Spleen (tissue), 11 donors: ENCODE measurements around the gene ADPRH. TPM values are rescaled to one million over a fixed set of nuclear protein-coding genes. Genes with fewer than 3 reads are reported as not detected.
"Not testable (repeated sequence)": the region's sequence is repeated elsewhere in the genome, so short reads cannot be mapped to it uniquely, and the experiment has no call there.

Experiments used
- DNase-seq: peaks from one replicate; pipeline ENCODE4 v3.0.0-alpha.2; 2020
- H3K27ac ChIP-seq, 8 donors: fragments of 200-600 bp; sonication (generic) in 7 of 8; 1 replicate in 4 of 8; 2 replicates in 4 of 8; pipeline versions ENCODE4 v1.5.0 to v1.8.0; 2016 to 2021; ENCODE audit warnings: inconsistent platforms in 4 of 8, mild to moderate bottlenecking in 4 of 8, moderate library complexity in 1 of 8
- H3K27me3 ChIP-seq, 7 donors: fragments of 200-600 bp; sonication (generic) in 6 of 7; replicated peaks in 1 of 7; 1 replicate in 4 of 7; 2 replicates in 3 of 7; pipeline versions ENCODE4 v1.5.0 to v1.8.0; 2016 to 2021; ENCODE audit warnings: inconsistent platforms in 3 of 7, mild to moderate bottlenecking in 1 of 7
- H3K36me3 ChIP-seq, 6 donors: fragments of 200-600 bp; sonication (generic) in 5 of 6; 1 replicate in 4 of 6; 2 replicates in 2 of 6; pipeline versions ENCODE4 v1.5.0 to v1.8.0; 2016 to 2021; ENCODE audit warnings: inconsistent platforms in 2 of 6
- H3K4me1 ChIP-seq, 6 donors: fragments of 200-600 bp; sonication (generic) in 5 of 6; 1 replicate in 3 of 6; 2 replicates in 3 of 6; pipeline versions ENCODE4 v1.5.0 to v1.8.0; 2016 to 2021; ENCODE audit warnings: inconsistent platforms in 3 of 6
- H3K4me3 ChIP-seq, 8 donors: fragments of 200-600 bp; sonication (generic) in 7 of 8; 1 replicate in 4 of 8; 2 replicates in 4 of 8; pipeline versions ENCODE4 v1.5.0 to v1.8.0; 2016 to 2021; ENCODE audit warnings: inconsistent platforms in 4 of 8, mild to moderate bottlenecking in 4 of 8, moderate library complexity in 2 of 8
- H3K9me3 ChIP-seq, 8 donors: fragments of 200-600 bp; sonication (generic) in 7 of 8; 1 replicate in 4 of 8; 2 replicates in 4 of 8; pipeline versions ENCODE4 v1.5.0 to v1.8.0; 2016 to 2021; ENCODE audit warnings: inconsistent platforms in 4 of 8
- POLR2A ChIP-seq, 3 donors: fragments of 450-650 bp; IDR thresholded peaks; one replicate each; pipeline ENCODE4 v1.5.1; 2017; ENCODE audit warnings: antibody characterized with exemption in 3 of 3, mild to moderate bottlenecking in 1 of 3
- POLR2AphosphoS5 ChIP-seq, 3 donors: sonication (generic); formaldehyde crosslinking; IDR thresholded peaks; one replicate each; pipeline ENCODE4 v1.5.1; 2017; ENCODE audit warnings: antibody characterized with exemption in 3 of 3
- WGBS, 5 donors: extraction: QIAGEN DNeasy Blood & Tissue Kit in 3 of 5; methylation state at CpG; one replicate each; pipeline versions ENCODE4 v1.1.5 to v1.1.7; 2013 to 2018; 5-methylcytosine and 5-hydroxymethylcytosine counted together
- intact Hi-C: fragments of 100-400 bp; cut with DNase I; formaldehyde crosslinking; loops from one replicate; pipeline ENCODE4 v1.15.0; 2023; ENCODE audit warnings: low total_unique reads
- polyA plus RNA-seq, 3 donors: library from polyadenylated mRNA; stranded (reverse); fragments of 200-250 nt; gene quantifications; one replicate each; pipeline ENCODE4 v1.2.1, GENCODE V29; 2013
- total RNA-seq, 7 donors: library from RNA; depleted of rRNA in 3 of 7; stranded (reverse); fragments of >200 nt in 3 of 7; fragmentation: NEBNext Ultra II Directional in 4 of 7; extraction: Animal tissue kit (Norgen Biotek cat#: 25700) in 4 of 7; gene quantifications; one replicate each; pipeline versions ENCODE4 v1.1.0 to v1.2.1, GENCODE V29; 2016 to 2021
- TF ChIP-seq, protein P1 (sequence below), 11 experiments: fragments of 200-600 bp in 7 of 11; fragments of 450-650 bp in 4 of 11; sonication (generic) in 4 of 11; IDR thresholded peaks in 8 of 11; conservative IDR thresholded peaks in 3 of 11; 1 replicate in 7 of 11; 2 replicates in 4 of 11; pipeline versions ENCODE4 v1.4.0 to v1.8.0; 2016 to 2021; ENCODE audit warnings: antibody characterized with exemption in 11 of 11, inconsistent platforms in 4 of 11, mild to moderate bottlenecking in 1 of 11
- donor health status: healthy with polysubstance abuse.
- donor health status: DM: no; HTN: no; CAD: no; lungs with moderate emphysema.
- donor health status: DM: no; HTN: no; CAD: no.
- donor health status: Bipolar disorder and iron deficiency.
- donor health status: healthy.
- donor health status: DM: no; HTN: no; CAD: no.
- donor health status: DM: yes; HTN: yes; CAD: no.

ADPRH gene
- total and polyA plus RNA-seq, 10 donors = 7.1 to 29.2 (median 18.1) TPM

DNA sequence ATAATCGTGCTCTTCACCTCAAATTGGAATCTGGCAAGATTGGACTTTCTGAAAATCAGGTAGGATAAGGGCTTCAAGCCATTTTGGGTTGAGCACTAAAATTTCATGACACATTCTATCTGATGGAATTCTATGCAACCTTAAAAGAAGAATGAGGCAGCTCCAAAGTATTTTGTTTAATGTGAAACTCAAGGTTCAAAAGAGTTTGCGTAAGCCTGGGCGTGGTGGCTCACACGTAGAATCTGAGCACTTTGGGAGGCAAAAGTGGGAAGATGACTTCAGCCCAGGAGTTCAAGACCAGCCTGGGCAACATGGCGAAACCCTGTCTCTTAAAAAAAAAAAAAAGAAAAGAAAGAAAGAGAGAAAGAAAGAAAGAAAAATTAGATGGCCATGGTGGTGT, 14.8 kb downstream of the ADPRH start:
- no peak for DNase-seq
- no peaks in the 10 kb centered on the region for H3K36me3 ChIP-seq
- no peak overlapping the region for H3K4me3 ChIP-seq
- intact Hi-C loops = no loop called here
- no peaks in the 10 kb centered on the region for H3K27me3 ChIP-seq
- TF ChIP-seq POLR2AphosphoS5 (IDR thresholded peaks at IDR 0.05) (no peak), POLR2A (IDR thresholded peaks at IDR 0.05) (no peak)
- TF ChIP-seq, protein P1, sequence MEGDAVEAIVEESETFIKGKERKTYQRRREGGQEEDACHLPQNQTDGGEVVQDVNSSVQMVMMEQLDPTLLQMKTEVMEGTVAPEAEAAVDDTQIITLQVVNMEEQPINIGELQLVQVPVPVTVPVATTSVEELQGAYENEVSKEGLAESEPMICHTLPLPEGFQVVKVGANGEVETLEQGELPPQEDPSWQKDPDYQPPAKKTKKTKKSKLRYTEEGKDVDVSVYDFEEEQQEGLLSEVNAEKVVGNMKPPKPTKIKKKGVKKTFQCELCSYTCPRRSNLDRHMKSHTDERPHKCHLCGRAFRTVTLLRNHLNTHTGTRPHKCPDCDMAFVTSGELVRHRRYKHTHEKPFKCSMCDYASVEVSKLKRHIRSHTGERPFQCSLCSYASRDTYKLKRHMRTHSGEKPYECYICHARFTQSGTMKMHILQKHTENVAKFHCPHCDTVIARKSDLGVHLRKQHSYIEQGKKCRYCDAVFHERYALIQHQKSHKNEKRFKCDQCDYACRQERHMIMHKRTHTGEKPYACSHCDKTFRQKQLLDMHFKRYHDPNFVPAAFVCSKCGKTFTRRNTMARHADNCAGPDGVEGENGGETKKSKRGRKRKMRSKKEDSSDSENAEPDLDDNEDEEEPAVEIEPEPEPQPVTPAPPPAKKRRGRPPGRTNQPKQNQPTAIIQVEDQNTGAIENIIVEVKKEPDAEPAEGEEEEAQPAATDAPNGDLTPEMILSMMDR (IDR thresholded peaks at IDR 0.05 in 8 of 11, conservative IDR thresholded peaks at IDR 0.05 in 3 of 11) = no peak
- peaks cover 0 to 40% (median 23%) of the 10 kb centered on the region in 6 donors for H3K4me1 ChIP-seq
- no peak overlapping the region for H3K27ac ChIP-seq
- WGBS, 5 donors = 77 to 90% (median 84%) methylated on average over 5 of the region's 5 CpGs
- H3K9me3 ChIP-seq = peaks cover 0 to 11% (median 0%) of the 10 kb centered on the region in 8 donors

DNA sequence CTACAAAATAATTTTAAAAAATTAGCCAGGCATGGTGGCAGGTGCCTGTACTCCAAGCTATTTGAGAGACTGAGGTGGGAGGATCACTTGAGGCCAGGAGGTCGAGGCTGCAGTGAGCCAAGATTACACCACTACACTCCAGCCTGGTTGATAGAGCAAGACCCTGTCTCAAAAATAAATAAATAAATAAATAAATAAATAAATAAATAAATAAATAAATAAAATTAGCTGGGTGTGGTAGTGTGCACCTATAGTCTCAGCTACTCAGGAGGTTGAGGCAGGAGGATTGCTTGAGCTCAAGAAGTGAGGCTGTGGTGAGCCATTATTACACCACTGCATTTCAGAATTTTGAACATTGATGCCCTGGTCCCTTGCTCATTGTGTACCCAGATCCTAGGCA, 15.6 kb downstream of the ADPRH start:
- peaks cover 0 to 32% (median 22%) of the 10 kb centered on the region in 6 donors for H3K4me1 ChIP-seq
- H3K27ac ChIP-seq, H3K27me3 ChIP-seq, intact Hi-C loops, DNase-seq, H3K36me3 ChIP-seq, H3K4me3 ChIP-seq: not testable (repeated sequence)
- H3K9me3 ChIP-seq = peaks cover 0 to 11% (median 0%) of the 10 kb centered on the region in 8 donors
- WGBS, 5 donors = 86 to 100% (median 92%) methylated on average over 1 of the region's 1 CpG

DNA sequence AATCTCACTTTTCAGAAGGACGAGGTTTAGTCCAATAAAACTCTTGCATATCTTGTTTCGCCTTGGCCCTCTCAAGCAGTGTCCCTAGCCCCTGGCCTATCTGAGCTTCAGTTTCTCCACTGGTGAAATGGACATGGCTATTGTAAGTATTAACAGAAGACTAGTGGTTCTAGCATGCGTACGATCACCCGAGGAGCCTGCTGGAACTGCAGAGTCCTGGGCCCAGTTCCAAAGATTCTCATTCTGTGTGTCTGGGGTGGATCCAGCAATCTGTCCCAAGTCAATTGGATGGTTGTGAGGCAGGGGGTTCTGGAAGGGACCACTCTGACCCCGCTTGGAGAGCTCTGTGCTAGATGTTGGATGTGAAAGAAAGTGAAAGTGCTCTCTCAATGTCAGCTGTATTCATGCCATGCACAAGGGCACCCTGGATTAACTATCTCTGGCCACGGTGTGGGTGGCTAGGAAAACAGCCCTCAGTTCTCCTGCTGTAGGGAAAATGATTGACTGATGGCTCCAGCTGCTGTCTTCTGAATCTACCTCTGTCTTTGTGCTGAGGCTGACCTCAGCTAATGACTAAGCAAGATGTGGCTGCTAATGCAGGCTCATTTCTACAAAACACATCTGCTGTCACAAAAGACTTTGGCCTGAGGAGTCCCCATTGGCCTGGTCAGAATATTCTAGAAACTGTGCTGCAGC, 16.5 kb downstream of the ADPRH start:
- DNase-seq = no peak
- intact Hi-C loops = no loop called here
- peak overlapping the region in 2 of 8 donors; percentile 18 to 20 for H3K4me3 ChIP-seq
- 72 to 83% (median 80%) methylated on average over 7 of the region's 7 CpGs for WGBS, 5 donors
- H3K9me3 ChIP-seq = peaks cover 0 to 3% (median 0%) of the 10 kb centered on the region in 8 donors
- peaks cover 0 to 37% (median 24%) of the 10 kb centered on the region in 6 donors for H3K4me1 ChIP-seq
- TF ChIP-seq POLR2AphosphoS5 (IDR thresholded peaks at IDR 0.05) = no peak
- TF ChIP-seq, protein P1 (IDR thresholded peaks at IDR 0.05 in 8 of 11, conservative IDR thresholded peaks at IDR 0.05 in 3 of 11) = no peak
- no peak for TF ChIP-seq POLR2A (IDR thresholded peaks at IDR 0.05)
- H3K27ac ChIP-seq = peak overlapping the region in 5 of 8 donors; percentile 4 to 80 (median 38)
- H3K27me3 ChIP-seq = no peaks in the 10 kb centered on the region
- H3K36me3 ChIP-seq = no peaks in the 10 kb centered on the region

DNA sequence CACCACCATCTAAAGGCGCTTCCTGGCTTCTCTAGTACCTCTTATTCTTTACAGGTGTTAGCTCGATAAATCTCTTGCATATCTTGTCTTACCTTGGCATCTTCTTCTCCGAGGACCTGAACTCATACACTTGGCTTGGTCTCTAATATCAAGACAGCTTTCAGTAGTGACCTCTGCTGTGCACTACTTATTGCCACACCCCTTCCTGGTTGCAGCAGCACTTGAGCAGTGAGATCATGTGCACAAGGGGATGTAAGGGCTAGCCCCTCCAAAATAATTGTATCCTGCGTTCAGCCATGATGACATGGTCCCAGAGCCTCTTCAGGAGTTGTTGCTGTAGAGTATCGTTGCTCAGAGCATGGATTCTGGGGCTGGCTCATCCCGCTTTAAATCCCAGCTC, 17.1 kb downstream of the ADPRH start:
- Histone ChIP-seq H3K27ac (peak overlapping the region in 7 of 8 donors; percentile 24 to 80 (median 69)), H3K4me3 (no peak overlapping the region), H3K4me1 (peaks cover 0 to 42% (median 24%) of the 10 kb centered on the region in 6 donors), H3K36me3 (no peaks in the 10 kb centered on the region), H3K9me3 (no peaks in the 10 kb centered on the region), H3K27me3 (no peaks in the 10 kb centered on the region)
- DNase-seq = no peak
- TF ChIP-seq POLR2AphosphoS5 (IDR thresholded peaks at IDR 0.05) = no peak
- intact Hi-C loops = no loop called here
- 73 to 85% (median 76%) methylated on average over 6 of the region's 6 CpGs for WGBS, 5 donors

DNA sequence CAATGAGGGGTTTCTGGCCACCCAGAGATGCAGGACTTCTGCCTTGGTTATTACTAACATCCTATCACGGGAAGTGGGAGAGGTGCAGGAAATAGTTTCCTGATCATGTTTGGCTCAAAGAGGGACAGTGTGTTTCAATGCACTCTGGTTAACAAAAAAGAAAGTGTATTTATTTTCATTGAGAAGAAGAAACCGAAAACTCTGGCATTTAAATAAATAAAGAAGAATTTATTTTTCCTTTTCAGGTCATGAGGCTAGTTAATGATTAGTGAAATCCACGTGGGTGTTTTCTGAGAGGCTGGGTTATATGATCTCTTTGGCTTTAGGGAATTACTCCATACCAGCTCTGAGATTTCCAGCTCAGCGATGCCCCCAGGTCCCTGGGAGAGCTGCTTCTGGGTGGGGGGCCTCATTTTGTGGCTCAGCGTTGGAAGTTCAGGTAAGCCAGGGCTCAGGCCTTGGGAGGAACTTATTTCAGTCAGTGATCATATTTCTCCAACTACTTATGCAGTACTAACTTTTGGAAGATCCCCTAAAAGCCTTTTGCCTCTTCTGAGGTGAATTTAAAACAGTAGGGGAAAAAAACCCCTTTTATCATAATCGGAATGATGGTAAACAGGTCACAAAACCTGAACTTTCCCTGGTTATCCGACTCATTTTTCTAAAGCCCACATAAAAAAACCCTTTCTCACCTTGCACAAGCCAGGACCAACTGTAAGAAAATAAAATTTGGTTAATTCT, 18.4 kb downstream of the ADPRH start, which contains the start of gene PLA1A:
TSS of gene PLA1A (plus strand) at position 338 of the 741 bp plus-strand sequence. CDS start at position 367, 29 bp downstream.
- DNase-seq = no peak
- Histone ChIP-seq H3K4me1 (peaks cover 0 to 42% (median 24%) of the 10 kb centered on the region in 6 donors), H3K27ac (peak within 1 kb of the TSS; percentile 29 to 80 (median 65)), H3K36me3 (no peaks in the 10 kb centered on the region), H3K27me3 (no peaks in the 10 kb centered on the region), H3K4me3 (no peak within 1 kb of the TSS), H3K9me3 (no peaks in the 10 kb centered on the region)
- intact Hi-C loops = no loop called here
- TF ChIP-seq, protein P1 (IDR thresholded peaks at IDR 0.05 in 8 of 11, conservative IDR thresholded peaks at IDR 0.05 in 3 of 11) = no peak
- no peak for TF ChIP-seq POLR2A (IDR thresholded peaks at IDR 0.05)
- TF ChIP-seq POLR2AphosphoS5 (IDR thresholded peaks at IDR 0.05) = no peak
- WGBS, 5 donors = 57 to 73% (median 67%) methylated on average over 7 of the region's 7 CpGs
